ENCODE data around the gene LARGE2.
"Not testable (repeated sequence)": the region's sequence is repeated elsewhere in the genome, so short reads cannot be mapped to it uniquely, and the experiment has no call there.

The LARGE2 gene

GRCh38 chr11:45896422-45896984, 26.0 kb upstream of the LARGE2 start:
- no peak for DNase-seq (ENCODE audit: low read depth in 2 of 2)

GRCh38 chr11:45897556-45897955, 24.9 kb upstream of the LARGE2 start:
- no peak for DNase-seq (ENCODE audit: low read depth in 2 of 2)

DNA sequence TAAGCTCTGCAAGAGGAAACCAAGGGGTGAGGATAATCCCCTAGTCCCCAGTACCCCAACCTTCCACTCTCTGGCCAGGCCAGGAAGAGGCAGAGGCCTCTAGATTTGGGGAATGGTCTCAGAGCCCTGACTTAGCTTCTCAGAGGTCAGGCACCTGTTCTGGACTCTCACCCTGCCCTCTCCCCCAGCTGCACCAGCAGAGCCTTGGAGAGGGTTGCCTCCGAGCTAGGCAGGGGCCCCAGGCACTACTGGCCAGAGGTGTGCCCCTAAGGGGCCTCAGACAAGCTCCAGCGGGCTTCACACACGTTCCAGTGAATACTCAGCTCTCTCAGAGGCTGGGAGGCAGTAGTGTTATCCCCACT, 23.4 kb upstream of the LARGE2 start:
- no peak for DNase-seq (ENCODE audit: low read depth in 2 of 2)

DNA sequence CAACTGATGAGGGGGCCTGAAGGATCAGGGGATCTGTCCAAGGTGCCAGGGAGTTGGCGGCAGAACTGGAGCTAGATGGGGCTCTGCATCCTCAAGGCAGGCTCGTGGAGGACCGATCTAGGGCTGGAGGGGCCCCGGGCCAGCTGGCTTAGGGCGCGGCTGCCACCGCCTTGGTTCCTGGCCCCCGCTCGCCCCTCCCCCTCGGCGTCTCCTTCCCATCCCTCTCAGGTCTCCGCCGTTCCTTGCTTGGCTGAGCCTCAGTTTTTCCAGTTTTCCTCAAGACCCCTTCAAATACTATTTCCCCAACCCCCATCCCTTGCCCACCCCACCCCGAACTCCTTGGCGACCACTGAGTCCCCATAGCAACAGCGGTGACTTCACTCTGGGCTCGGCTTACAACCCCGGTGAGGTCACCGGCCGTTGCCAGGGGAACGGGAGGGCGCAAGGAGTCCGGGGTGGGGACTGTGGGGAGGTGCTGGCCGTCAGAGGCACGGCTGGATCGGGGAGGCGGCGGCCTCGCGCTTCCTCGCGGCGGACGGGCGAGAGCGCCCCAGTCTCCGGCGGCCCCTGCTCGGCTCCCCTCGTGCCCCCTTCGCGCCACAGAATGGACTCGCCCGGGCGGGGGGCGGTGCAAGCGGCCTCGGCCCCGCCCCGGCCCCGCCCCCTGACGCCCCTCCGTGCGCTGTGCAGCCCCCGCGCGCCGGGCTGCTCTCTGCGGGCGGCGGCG, 22.8 kb upstream of the LARGE2 start:
- DNase-seq (ENCODE audit: low read depth in 2 of 2), result peak; percentile 26 to 63

- DNase-seq (ENCODE audit: low read depth in 2 of 2), result not testable (repeated sequence)
Observed at GRCh38 chr11:45900175-45900800, 22.2 kb upstream of the LARGE2 start.

DNA sequence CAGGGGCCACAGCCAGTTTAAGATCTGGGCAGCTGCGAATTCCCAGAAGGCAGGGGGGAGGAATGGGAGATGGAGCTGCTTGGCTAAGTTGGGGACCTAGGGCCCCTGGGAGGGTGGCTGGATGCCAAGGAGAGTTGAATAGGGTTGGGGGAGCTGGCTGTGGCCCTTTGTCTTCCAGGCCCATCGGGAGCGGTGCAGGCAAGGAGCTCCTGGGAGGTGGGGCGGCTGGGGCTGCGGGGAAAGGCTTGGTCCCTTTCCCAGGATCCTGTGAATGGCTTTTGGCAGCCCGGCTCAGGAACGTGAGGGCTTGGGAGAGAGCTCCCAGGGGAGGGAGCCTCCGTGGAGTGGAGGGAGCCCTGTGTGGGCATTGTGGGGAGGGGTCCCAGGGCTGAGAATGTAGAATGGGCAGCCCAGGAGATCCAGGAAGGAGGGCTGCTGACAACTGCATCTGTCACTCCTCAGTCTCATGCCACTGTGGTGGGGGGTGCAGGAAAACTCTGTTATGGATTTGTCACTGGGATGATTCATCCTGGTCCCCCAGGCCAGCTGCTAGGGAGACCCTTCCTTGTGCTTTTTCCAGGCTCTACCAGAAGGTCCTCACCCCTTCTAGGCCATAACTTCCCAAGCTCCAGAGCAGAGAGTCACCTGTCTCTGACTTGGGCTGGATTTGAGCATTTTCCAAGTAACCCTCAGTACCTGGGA, 21.4 kb upstream of the LARGE2 start:
- no peak for DNase-seq (ENCODE audit: low read depth in 2 of 2)

DNA sequence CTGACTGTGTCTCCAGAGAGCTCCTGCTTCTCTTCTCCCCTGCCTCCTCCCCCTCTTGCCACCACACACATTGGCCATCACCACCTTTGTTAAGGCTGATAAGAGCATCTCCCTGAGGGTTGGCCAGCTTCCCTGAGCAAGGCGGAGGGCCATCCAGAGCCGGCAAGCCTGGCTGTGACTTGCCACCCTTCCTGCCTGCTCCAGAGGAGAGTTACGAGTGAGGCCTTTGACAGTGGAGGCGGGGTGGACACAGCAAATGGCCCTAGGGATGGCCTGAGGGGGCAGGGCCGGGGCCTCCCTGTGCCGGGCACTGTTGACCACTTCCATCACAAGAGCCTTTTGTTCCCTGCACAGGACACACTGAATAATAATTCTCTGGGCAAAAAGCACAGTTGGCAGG, 20.8 kb upstream of the LARGE2 start:
- no peak for DNase-seq (ENCODE audit: low read depth in 2 of 2)

DNA sequence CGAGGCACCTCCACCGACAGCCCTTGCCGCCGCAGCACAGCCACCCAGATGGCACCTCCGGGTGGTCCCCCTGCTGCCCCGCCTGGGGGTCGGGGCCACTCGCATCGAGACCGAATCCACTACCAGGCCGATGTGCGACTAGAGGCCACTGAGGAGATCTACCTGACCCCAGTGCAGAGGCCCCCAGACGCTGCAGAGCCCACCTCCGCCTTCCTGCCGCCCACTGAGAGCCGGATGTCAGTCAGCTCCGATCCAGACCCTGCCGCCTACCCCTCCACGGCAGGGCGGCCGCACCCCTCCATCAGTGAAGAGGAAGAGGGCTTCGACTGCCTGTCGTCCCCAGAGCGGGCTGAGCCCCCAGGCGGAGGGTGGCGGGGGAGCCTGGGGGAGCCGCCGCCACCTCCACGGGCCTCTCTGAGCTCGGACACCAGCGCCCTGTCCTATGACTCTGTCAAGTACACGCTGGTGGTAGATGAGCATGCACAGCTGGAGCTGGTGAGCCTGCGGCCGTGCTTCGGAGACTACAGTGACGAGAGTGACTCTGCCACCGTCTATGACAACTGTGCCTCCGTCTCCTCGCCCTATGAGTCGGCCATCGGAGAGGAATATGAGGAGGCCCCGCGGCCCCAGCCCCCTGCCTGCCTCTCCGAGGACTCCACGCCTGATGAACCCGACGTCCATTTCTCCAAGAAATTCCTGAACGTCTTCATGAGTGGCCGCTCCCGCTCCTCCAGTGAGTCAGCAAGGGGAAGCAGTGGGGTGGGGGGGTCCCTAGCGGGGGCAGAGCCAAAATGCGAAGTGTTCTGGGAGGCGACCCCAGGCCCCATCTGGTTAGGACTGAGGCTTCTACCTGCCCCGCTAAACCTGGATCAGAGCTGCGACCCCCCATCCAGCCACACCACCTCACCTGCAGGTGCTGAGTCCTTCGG, 19.7 kb upstream of the LARGE2 start:
- DNase-seq (ENCODE audit: low read depth in 2 of 2), result no peak

- DNase-seq (ENCODE audit: low read depth in 2 of 2), result no peak
Observed at GRCh38 chr11:45904309-45904915, 18.0 kb upstream of the LARGE2 start.

- DNase-seq (ENCODE audit: low read depth in 2 of 2), result no peak
Observed at GRCh38 chr11:45905095-45905494, 17.4 kb upstream of the LARGE2 start.

- DNase-seq (ENCODE audit: low read depth in 2 of 2), result not testable (repeated sequence)
Observed at GRCh38 chr11:45905576-45905975, 16.9 kb upstream of the LARGE2 start.

- DNase-seq (ENCODE audit: low read depth in 2 of 2), result no peak
Observed at GRCh38 chr11:45906096-45906682, 16.3 kb upstream of the LARGE2 start.

DNA sequence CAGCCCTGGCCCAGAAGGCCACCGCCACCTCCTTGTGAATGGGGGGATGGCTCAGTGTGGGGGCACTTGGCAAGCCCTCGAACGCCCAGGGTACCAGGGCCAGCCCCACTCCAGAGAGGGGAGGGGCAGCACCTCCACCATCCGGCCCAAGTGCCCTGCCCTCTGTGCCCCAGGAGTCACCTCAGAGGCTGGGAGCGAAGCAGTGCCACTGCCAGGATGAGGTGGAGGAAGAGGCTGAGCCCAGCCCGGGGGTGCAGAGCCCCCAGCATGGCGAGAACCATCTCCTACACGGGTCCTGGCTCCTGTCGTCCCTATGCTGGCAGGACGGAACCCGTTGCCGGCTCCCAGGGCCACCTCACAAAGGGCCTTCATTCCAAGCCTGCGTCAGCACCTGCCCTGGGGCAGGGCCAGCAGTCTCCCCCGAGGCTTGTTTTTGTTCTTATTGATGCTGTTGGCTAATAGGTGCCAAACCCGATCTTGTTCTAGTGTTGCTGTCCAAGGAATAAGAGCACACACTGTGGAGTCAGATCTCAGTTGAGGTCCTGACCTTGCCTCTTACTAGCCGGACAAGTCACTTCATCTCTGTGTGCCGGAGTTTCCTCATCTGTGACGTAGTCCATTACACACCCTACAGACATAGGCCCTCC, 15.4 kb upstream of the LARGE2 start, which contains the start of gene FREY1:
TSS of gene FREY1 (minus strand) at position 307 of the 647 bp plus-strand sequence. CDS start at position 281, 26 bp downstream.
- no peak for DNase-seq (ENCODE audit: low read depth in 2 of 2)

DNA sequence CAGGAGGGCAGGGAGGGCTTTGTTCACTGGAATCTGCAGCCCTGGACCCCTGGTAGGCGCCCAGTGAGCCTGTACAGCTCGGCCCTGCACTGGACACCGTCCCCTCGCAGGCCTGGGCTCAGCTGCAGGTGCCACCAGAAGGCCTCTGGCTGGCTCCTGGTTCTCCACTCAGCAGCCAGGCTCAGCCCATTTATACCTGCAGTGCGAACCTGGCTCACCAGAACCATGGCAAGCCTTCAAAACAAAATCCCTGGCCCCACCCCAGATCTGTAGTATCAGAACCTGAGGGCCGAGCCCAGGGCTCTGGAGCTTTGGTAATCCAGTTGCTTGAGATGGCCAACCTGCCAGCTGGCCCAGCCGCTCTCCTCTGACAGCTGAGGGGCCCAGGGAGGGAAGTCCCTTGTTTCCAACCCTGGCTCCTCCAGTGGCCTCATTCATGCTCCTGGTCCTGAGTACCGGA, 14.5 kb upstream of the LARGE2 start:
- no peak for DNase-seq (ENCODE audit: low read depth in 2 of 2)

- DNase-seq (ENCODE audit: low read depth in 2 of 2), result no peak
Observed at GRCh38 chr11:45909594-45910475, 12.6 kb upstream of the LARGE2 start.

GRCh38 chr11:45910623-45911022, 11.8 kb upstream of the LARGE2 start:
- no peak for DNase-seq (ENCODE audit: low read depth in 2 of 2)

- no peak for DNase-seq (ENCODE audit: low read depth in 2 of 2)
Observed at GRCh38 chr11:45913514-45913913, 8.9 kb upstream of the LARGE2 start.

GRCh38 chr11:45913942-45914635, 8.4 kb upstream of the LARGE2 start:
- DNase-seq (ENCODE audit: low read depth in 2 of 2), result no peak
